Amygdala (tissue), 56 donors: ENCODE results near the gene BCL2L12.

Experiments used
- DNase-seq, 56 donors: peaks; one replicate each; lab custom pipeline; 2025; lab: John Stamatoyannopoulos, UW

The BCL2L12 gene

GRCh38 chr19:49682274-49682673 is 16.5 kb downstream of the BCL2L12 start:
- DNase-seq: peak in 2 of 56 donors; percentile 11 to 15

- no peak for DNase-seq
Observed at GRCh38 chr19:49683814-49684250, 18.1 kb downstream of the BCL2L12 start.

- DNase-seq: no peak
Observed at GRCh38 chr19:49684251-49684982, 18.7 kb downstream of the BCL2L12 start.

GRCh38 chr19:49684983-49685553 is 19.3 kb downstream of the BCL2L12 start:
- no peak for DNase-seq

GRCh38 chr19:49685845-49686332 is 20.2 kb downstream of the BCL2L12 start:
- no peak for DNase-seq

- no peak for DNase-seq
Observed at GRCh38 chr19:49686503-49687088, 20.9 kb downstream of the BCL2L12 start.

GRCh38 chr19:49687150-49687549 is 21.4 kb downstream of the BCL2L12 start:
- DNase-seq: no peak

GRCh38 chr19:49687566-49688316 is 22.0 kb downstream of the BCL2L12 start:
- no peak for DNase-seq

GRCh38 chr19:49688531-49689132 is 22.9 kb downstream of the BCL2L12 start:
- no peak for DNase-seq

GRCh38 chr19:49689133-49690078 is 23.7 kb downstream of the BCL2L12 start, which contains the start of gene ADM5:
Gene ADM5 (plus strand): TSS chr19:49689594. CDS start chr19:49689838, 244 bp downstream.
- peak in 25 of 56 donors; percentile 12 to 64 (median 33) for DNase-seq

- DNase-seq: peak in 6 of 56 donors; percentile 8 to 50 (median 32)
Observed at GRCh38 chr19:49690079-49690655, 24.4 kb downstream of the BCL2L12 start.

GRCh38 chr19:49690656-49691242 is 25.0 kb downstream of the BCL2L12 start, which contains the start of gene CPT1C:
Gene CPT1C (plus strand): TSS chr19:49691116. CDS start chr19:49692253, 1,137 bp downstream.
- peak in 55 of 56 donors; percentile 31 to 92 (median 76) for DNase-seq

GRCh38 chr19:49691243-49692146 is 25.8 kb downstream of the BCL2L12 start:
- peak in 53 of 56 donors; percentile 28 to 82 (median 65) for DNase-seq

GRCh38 chr19:49692147-49692506 is 26.4 kb downstream of the BCL2L12 start:
- peak in 23 of 56 donors; percentile 3 to 53 (median 25) for DNase-seq

- no peak for DNase-seq
Observed at GRCh38 chr19:49696115-49696514, 30.4 kb downstream of the BCL2L12 start.

GRCh38 chr19:49696865-49697264 is 31.1 kb downstream of the BCL2L12 start:
- no peak for DNase-seq

- DNase-seq: no peak
Observed at GRCh38 chr19:49699364-49699763, 33.6 kb downstream of the BCL2L12 start.
